ENCODE data around the gene USP24.

- TF ChIP-seq CTCF (IDR thresholded peaks at IDR 0.05; ENCODE audit: poor library complexity, severe bottlenecking), result no peak
- TF ChIP-seq POLR2AphosphoS5 (IDR thresholded peaks at IDR 0.05), result no peak
- TF ChIP-seq RAD21 (conservative IDR thresholded peaks at IDR 0.05), result no peak
Measured at GRCh38 chr1:55035904-55036303, 179.3 kb downstream of the USP24 start.

All from neural cell (in vitro differentiated cells).